Measurements from ENCODE around the gene RAB18. TPM values are rescaled to one million over a fixed set of nuclear protein-coding genes. Genes with fewer than 3 reads are reported as not detected.
"Not testable (repeated sequence)": the region's sequence is repeated elsewhere in the genome, so short reads cannot be mapped to it uniquely, and the experiment has no call there.

The RAB18 gene
- 88.7 TPM for polyA plus RNA-seq (2013, experiment 1 of 2; ENCODE audit: insufficient read length)
- polyA plus RNA-seq (2013, experiment 2 of 2; ENCODE audit: insufficient read length), result 90.7 TPM

DNA sequence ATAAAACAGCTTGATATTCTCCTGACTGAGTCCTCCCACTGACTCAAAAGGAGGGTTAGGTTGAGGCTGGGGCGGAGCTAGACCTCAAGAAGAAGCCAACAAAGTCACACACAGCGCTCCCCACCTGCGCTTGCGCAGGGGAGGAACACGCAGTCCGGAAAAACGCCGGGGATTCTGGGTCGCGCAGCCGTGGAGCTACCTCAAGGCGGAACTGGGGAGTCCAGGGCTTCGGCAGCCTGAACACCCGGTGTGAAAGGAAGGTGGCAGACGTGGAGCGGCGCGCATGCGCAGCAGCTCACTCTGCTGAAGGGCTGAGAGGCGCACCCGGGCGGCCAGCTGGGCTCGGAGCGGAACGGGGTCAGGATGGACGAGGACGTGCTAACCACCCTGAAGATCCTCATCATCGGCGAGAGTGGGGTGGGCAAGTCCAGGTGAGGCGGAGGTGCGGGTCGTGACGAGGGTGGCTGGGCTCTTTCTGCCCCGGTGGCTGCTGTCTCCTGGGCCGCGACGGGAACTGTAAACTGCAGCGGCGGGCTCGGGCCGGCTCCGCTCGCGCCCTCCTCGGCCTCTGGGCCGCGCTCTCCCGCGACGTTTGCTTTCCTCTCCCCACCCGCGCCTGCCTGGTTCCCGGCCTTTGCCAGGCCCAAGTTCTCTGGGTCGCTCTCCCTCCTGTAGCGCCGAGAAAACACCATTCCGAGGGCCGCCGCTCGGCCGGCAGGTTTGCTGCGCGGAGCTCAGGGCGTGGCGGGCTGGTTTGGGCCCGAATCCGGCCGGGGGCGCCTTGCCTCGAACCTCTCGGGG lies at the start of gene RAB18:
RAB18 (plus strand) TSS at position 298 of the 801 bp plus-strand sequence; CDS start at position 364, 66 bp downstream.
- peak; percentile 99 for DNase-seq

DNA sequence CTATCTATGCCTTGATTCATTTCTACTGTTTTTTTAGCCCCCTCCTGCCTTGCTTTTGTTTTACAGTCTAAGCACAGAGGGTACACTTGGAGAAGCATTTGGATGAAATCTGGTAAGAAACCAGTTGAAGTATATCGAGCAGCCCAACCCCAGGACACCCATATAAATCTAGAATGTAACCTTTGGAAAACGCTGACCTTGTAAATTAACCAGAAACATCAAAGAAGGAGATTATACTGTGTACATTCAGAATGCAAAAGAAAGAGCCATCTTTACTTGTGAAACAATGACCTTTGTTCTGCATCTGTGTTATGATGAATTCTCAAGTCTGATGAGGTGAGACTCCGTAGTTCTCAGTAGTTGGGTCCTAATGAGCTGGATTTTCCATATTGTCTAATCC lies 49.3 kb upstream of the RAB18 start:
- no peak for DNase-seq

DNA sequence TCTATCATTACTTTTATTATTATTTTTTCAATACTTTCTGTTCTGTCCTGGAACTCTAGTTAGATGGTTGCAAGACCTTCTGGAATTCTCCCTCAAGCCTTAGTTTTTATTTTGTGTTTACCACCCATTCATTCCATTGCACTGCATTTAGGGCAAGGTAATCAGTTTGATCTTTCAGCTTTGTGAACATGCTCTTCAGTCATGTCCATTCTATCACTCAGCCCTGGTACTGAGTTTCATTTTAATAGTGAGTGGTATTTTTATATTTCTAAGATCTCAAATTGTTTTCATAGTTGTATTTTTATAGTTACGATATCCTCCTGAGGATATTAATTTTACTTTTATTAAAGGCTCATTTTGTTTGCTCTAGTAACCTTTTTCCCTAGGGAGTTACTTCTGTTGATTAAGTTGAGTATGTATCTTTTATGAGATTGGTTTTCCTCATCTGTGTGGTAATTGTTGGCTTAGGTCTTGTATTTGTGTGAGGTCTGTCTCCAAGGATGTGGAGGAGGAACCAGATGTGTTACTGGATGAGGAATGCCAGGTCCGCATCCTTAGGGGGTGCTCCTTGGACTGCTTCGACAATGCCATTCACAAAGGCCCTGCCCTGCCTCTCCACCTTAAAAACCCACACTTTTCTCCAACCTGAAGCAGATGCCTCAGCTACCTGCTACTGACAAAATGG lies 46.7 kb upstream of the RAB18 start:
- no peak for DNase-seq

DNA sequence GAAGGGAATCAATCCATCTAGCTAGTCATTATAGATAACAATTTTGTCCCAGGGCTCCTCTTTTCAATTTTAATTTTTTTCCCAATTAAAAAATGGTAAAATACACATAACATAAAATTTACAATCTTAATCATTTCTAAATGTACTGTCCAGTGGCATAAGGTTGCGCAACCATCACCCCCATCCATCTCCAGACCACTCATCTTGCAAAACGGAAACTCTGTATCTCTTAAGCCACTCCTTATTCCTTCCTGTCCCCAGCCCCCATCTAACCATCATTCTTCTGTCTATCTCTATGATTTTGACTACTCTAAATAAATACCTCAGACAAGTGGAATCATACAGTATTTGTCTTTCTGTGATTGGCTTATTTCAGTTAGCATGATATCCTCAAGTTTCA lies 46.1 kb upstream of the RAB18 start:
- no peak for DNase-seq

DNA sequence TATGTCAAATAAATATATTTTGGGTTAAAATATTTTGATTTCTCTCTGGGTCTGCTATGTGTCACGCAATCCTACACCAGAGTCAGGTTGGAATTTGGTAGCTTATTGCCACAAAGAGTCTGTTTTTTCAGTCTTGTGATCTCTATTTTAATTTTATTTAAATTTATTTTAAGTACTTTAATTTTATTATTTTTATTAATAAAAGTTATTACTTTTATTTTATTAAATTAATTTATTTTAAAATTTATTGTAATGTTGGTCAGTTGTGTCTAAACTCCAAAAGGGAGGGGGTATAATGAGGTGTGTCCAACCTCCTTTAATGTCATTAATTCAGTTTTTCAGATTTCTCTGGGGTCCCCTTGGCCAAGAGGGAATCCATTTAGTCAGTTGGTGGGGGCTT lies 42.8 kb upstream of the RAB18 start:
- no peak for DNase-seq

DNA sequence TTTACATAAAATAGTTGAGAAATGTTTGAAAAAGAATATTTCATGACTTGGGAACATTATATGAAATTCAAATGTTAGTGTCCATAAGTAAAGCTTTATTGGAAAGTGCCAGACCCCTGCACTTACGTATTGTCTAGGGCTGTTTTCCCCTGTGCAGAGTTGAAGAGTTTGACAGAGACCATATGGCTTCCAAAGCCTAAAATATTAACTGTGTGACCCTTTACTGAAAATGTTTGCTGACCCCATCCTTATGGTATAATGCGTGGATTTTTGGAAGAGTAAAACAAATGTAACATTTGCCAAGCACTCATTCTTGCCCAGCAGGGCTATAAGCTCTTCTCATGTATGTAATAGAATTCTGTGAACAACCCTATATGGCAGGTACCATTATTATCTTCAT lies 40.1 kb upstream of the RAB18 start:
- DNase-seq, result no peak

DNA sequence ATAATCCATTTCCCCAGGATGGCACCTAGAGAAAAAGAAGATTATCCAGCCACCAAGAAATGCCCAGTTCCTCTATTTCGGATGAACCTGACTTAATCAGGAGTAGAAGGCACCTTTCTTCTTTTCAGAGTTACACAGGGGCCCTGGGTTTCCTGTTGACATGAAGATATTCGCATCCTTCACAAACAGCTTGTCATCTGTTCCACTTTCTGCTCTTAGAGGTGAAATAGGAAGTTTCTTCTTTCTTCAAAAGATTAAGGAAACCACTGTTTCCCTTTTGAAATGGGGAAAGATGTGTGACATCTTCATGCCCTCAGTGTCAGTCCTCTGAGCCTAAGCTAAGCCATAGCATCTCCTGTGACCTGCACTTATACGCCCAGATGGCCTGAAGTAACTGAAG lies 39.1 kb upstream of the RAB18 start:
- DNase-seq, result no peak

DNA sequence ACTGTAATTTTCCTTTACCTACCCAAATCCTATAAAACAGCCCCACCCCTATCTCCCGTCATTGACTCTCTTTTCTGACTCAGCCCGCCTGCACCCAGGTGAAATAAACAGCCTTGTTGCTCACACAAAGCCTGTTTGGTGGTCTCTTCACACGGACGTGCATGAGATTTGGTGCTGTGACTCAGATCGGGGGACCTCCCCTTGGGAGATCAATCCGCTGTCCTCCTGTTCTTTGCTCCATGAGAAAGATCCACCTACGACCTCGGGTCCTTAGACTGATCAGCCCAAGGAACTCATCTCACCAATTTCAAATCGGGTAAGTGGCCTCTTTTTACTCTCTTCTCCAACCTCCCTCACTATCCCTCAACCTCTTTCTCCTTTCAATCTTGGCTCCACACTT lies 38.5 kb upstream of the RAB18 start:
- not testable (repeated sequence) for DNase-seq

DNA sequence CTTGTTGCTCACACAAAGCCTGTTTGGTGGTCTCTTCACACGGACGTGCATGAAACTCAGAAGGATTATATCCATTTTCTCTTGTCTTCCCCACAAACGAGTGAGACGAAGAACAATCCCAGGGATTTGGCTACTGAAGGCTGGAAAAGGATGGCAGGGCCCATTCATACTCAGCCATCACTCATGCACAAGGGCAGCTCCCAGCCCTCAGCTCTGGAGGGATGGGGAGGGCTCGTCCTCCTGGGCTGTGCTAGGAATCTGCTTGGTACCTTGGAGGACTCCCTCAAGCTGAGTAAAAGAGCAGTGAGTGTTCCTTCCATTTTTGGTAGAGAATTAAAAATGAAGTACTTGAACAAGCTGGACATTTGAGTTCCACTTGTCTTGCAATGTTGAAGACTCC lies 33.2 kb upstream of the RAB18 start:
- no peak for DNase-seq

DNA sequence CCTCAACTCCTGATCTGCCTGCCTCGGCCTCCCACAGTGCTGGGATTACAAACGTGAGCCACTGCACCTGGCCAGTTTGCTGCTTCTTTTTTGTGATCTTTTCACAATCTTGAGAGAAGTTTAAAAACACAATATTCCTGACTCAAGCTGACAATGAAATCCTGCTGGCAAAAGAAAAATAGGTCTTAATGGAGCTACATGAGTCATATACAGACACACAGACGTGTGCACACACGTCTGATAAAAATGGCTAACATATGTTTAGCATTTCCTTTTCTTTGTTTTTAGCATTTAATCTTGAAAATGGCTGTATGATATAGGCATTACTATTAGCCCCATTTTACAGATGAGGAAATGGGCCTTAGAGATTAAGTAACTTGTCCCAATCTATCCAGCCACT lies 29.4 kb upstream of the RAB18 start:
- DNase-seq, result peak; percentile 10

DNA sequence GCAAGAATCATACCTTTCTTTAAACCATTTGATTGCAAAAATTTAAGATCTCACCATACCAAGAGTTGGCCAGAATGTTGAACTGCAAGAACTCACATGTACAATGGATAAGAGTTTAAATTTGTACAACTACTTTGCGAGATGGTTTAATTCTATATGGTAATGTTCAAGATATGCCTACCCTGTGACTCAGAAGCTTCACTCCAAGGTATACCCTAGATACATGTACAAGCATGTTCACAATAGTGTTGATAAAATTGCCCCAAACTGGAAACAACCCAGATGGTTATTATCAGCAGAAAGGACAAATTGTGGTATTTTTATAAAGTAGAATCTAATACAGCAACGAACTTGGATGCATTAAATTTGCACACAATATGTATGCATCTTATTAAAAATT lies 25.1 kb upstream of the RAB18 start:
- no peak for DNase-seq

DNA sequence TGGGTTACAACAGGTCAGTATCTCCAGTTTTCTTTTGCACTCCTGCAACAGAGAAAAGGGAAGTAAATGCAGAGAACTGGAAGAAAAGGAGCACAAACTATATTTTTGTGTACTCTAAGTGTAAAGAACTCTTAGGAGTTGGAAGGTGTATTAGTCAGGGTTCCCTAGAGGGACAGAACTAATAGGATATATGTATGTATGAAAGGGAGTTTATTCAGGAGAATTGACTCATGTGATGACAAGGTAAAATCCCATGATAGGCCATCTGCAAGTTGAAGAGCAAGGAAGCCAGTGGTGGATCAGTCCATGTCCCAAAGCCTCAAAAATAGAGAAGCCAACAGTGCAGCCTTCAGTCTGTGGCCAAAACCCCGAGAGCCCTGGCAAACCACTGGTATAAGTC lies 22.6 kb upstream of the RAB18 start:
- no peak for DNase-seq

DNA sequence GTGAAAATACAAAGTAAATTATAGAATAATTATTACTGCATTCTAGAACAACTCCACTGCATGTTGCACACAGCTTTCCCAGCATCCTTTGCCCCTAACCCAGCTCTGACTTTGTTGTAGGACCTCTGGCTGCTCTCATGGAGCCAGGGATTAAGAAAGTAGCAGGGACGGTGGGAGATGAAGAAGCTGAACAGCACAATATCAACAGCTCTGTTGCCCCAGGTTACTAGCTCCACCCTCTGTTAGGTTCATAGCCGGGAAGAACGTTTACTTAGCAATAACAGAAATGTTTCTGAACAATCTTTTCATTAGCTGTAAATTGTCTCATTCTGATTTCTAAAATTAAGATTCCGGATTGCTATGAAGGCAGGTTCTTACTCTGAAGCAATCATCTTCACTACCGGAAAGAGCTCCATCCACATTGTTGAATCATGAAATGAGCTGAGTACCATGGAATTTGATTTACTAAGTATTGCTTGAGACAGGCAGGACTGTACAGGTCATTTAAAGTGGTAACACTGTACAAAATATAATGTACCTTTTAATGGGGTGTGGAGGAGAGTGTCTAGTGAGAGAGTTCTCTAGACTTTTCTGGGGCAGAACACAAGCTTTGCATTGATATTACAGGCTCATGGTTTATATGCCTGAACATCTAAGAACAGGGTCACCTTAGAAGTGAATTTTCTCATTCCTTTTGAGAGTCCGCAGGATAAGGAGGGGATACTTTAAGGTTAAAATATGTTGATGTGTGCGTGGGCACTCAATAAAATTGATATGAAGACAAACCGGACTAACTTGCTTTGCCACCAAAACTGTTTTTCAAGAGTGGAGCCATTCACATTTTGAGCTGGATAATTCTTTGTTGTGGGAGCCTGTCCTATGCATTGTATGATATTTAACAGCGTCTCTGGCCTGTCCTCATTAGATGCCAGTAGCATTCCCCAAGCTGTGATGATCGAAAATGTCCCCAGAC lies 20.8 kb upstream of the RAB18 start:
- peak; percentile 30 for DNase-seq

DNA sequence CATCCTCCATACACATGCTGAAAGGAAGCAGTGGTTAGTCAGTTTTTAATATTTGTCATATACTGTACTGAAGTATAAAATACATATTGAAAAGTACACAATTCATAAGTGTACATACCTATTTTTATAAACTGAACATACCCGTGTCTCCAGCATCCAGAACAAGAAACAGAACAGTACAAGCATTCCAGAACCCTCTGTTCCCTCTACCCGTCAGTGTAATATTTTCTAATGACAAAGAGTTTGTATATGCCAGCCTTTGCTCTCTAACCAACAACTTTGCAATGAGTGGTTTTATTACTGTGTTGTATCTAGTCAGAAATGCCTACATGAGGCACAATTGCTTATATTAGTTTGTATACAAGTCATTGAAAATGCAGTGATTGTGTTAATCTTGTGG lies 18.7 kb upstream of the RAB18 start:
- no peak for DNase-seq

DNA sequence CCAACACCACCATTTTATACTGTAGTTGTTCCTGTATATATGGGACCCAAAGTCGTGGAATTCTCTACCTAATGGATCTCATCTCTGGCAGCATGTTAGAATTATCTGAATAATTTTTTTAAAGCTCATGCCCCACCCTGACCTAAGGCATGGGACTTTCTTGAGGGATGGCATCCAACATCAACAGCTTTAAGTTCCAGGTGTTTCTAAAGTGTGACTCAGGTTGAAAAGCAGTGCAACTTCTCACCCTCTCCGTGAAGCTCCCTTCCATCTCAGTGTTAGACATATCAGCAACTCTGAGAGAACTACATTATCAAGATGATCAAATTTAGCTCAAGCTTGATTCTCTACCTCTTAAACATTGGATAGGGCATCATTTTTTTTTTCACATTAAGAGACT lies 18.1 kb upstream of the RAB18 start:
- DNase-seq, result no peak

DNA sequence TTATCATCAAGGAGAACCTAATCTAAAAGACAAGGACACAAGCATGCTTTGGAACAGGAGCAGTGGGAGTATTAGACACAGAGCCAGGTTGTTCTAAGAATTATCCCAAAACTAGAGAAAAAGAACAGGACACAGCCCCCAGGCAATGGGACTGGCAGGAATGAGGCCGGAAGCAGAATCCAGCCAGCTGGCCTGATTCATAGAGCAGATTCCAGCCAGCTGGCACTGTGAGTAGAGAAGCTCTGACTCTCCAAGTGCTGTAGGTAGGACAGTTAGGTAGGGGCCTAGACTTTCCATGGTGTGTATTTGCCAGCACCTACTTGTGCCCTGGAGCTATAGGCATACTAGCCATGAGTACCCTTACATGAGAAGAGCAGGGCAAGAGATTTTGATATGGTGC lies 13.3 kb upstream of the RAB18 start:
- no peak for DNase-seq

DNA sequence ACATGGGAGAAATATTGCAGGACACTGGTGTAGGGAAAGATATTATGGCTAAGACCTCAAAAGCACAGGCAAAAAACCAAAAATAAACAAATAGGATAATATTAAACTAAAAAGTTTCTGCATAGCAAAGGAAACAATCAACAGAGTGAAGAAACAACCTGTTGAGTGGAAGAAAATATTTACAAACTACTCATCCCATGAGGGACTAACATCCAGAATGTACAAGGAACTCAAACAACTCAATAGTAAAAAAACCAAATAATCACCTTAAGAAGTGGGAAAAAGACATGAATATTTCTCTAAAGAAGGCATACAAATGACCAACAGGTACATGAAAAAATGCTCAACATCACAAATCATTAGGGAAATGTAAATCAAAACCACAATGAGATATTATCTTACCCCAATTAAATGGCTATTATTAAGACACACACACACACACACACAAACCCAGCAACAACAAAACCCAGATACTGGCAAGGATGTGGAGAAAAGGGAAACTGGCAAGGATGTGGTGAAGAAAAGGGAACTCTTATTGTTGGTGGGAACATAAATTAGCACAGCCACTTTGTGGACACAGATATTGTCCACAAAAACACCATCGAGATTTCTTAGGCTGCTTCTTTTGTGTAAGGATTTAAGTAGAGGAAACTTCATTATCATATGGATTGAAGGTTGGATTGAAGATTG lies 9.8 kb upstream of the RAB18 start:
- DNase-seq, result no peak

DNA sequence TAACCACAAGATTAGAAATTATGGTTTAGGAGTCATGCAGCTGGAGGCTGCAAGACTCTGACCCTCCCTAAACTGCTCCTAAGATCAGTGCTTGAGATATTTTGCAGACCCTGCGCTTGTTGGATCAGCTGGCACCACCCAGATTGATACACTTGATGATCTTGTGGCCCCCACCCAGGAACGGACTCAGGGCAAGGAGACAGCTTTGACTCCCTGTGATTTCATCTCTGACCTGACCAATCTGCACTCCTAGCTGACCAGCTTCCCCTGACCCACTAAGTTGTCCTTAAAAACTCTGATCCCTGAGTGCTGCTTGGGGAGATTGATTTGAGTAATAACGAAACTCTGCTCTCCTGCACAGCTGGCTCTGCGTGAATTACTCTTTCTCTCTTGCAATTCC lies 8.0 kb upstream of the RAB18 start:
- DNase-seq, result no peak

DNA sequence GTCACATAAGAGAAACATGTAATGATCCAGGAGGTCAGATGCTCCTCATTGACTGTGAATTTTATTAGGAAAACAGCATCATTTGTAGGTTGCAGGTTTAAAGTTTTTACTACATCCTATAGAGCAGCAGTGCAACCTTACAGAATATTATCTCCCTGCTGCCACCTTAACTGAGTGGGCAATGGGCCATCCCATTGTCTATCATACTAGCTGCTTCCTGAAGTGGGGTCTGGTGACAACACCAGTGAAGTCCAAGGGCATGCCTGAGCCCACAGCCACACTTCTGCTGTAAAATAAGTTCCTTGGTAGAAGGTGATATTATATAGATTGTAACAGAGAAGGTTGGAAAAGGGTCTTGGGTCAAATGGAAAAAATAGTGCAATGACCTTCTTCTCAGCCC lies 4.0 kb upstream of the RAB18 start:
- no peak for DNase-seq

DNA sequence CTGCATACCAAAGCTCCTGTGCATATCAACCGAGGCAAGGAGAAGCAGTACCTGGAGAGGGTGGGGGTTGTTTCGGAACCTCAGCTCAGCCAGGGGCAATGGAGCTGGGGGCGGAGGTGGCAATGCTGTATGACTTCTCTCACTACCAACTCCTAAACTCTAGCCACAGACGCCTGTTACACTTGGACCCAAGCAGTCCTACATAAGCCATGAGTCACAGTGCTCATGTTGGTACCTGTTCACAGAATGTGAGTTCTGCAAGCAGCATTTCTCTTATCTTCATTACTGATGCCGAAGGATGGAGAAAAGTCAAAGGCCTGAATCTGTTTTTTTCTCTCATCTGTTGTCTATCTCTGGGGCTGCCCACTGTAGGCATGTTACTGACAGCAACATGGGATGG lies 3.2 kb upstream of the RAB18 start:
- DNase-seq, result no peak

DNA sequence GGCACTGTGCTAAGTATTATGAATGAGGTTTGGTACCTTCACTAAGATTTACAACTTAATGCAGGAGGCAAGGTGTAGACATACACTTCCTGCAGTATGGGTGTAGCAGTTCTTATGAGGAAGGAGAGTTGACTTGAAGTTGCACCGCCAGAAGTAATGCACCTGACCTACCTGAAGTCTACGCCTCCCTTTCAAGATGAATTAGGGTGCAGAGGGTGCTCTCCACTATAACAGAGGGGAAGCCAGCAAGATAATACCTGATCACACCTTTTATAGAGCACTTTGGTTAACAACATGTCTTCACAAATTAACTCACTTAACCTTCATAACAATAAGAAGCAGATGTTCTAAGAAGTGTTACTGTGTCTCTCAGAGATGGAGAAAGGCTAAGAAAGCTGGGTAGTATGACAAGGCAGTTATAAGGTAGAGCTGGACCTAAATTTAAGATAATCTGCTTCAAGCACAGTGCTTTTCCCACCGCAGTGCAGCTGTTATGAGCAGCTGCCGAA lies 552 bp upstream of the RAB18 start:
- no peak for DNase-seq

DNA sequence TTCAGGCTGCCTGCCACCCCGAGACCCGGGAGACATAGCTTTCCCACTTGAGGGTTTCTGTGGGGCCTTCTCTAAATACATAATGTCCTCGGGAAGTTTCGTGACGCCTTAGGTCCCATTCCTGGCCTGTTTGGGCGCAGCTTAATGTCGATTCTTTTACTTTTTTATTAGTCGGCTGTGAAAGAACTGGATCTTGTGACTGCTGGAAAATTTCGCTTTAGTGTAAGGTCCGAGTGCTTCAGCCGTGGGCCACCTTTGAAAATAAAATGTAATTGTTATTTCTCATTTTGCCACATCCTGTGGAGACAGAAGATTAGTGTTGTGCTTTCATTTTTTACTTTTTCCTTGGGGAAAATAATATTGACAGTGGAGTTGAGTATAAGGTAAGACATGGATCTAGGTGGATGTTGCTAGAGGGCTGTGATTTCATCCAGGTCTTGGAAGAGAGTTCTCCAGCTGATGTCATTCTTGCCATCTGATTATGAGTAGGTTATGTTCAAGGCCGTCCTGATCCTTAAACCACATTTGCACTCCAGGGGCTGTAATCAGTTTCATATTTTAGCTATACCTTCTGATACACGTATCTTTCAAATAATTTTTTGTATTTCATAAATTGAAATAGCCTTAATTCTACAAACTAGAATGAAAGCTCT lies 830 bp downstream of the RAB18 start:
- no peak for DNase-seq
